ENCODE measurements around the gene SNUPN. TPM values are rescaled to one million over a fixed set of nuclear protein-coding genes. Genes with fewer than 3 reads are reported as not detected.
"Not testable (repeated sequence)": the region's sequence is repeated elsewhere in the genome, so short reads cannot be mapped to it uniquely, and the experiment has no call there.

The SNUPN gene
- total RNA-seq, 2 experiments from 2014 or later = 44.4 to 71.1 TPM

GRCh38 chr15:75561888-75562287, 63.6 kb downstream of the SNUPN start:
- Histone ChIP-seq H3K9me2 (ENCODE audit: insufficient read depth, low read length) (no peaks in the 10 kb centered on the region), H3K4me1 (ENCODE audit: insufficient read depth, low read length, poor library complexity, severe bottlenecking) (no peaks in the 10 kb centered on the region), H4K20me1 (ENCODE audit: insufficient read depth, low read length) (no peaks in the 10 kb centered on the region), H3K36me3 (ENCODE audit: insufficient read depth, low read length) (no peaks in the 10 kb centered on the region), H3K27ac (ENCODE audit: low read depth, low read length, poor library complexity, severe bottlenecking) (no peak overlapping the region), H3K9me3 (ENCODE audit: low read length) (no peaks in the 10 kb centered on the region), H3K4me3 (ENCODE audit: low read depth, low read length, poor library complexity, severe bottlenecking) (no peak overlapping the region), H2AFZ (ENCODE audit: low read length) (no peak overlapping the region), H3K4me2 (ENCODE audit: low read length) (no peak overlapping the region), H3K79me2 (ENCODE audit: insufficient read depth, low read depth, low read length) (peaks cover 10% of the 10 kb centered on the region; the same call in 1 of the 2 replicates)
- intact Hi-C loops (cut with micrococcal nuclease; ENCODE audit: unreplicated experiment) = no loop called here
- TF ChIP-seq CTCF (conservative IDR thresholded peaks at IDR 0.05; ENCODE audit: low read length) (no peak), EZH2phosphoT487 (IDR thresholded peaks at IDR 0.05; ENCODE audit: borderline replicate concordance, low read depth, low read length) (no peak)
- no TSS peak for BruUV-seq (replicated peaks)
- POLR2A ChIA-PET = interaction anchor here (0.7 to 1.6 kb wide), 3 partner anchors 11 to 110 kb away, joined by 3 to 6 read pairs (median 4); partner anchors contain the start of gene SIN3A
- no peak for DNase-seq (ENCODE audit: low spot score)
- CTCF ChIA-PET (ENCODE audit: unreplicated experiment) = no interaction called here

GRCh38 chr15:75559360-75559759, 66.2 kb downstream of the SNUPN start:
- H3K79me2 ChIP-seq (ENCODE audit: insufficient read depth, low read depth, low read length) = not testable (repeated sequence)

GRCh38 chr15:75558955-75559354, 66.6 kb downstream of the SNUPN start:
- BruUV-seq (replicated peaks); CTCF ChIA-PET (ENCODE audit: unreplicated experiment): not testable (repeated sequence)

More at GRCh38 chr15:75559360-75559759, 66.2 kb downstream of the SNUPN start:
- H3K27ac ChIP-seq (ENCODE audit: low read depth, low read length, poor library complexity, severe bottlenecking); H3K4me1 ChIP-seq (ENCODE audit: insufficient read depth, low read length, poor library complexity, severe bottlenecking); intact Hi-C loops (cut with micrococcal nuclease; ENCODE audit: unreplicated experiment); H4K20me1 ChIP-seq (ENCODE audit: insufficient read depth, low read length); BruUV-seq (replicated peaks); DNase-seq (ENCODE audit: low spot score); H3K9me2 ChIP-seq (ENCODE audit: insufficient read depth, low read length); H3K36me3 ChIP-seq (ENCODE audit: insufficient read depth, low read length); H3K9me3 ChIP-seq (ENCODE audit: low read length); H3K4me3 ChIP-seq (ENCODE audit: low read depth, low read length, poor library complexity, severe bottlenecking); H2AFZ ChIP-seq (ENCODE audit: low read length); CTCF ChIA-PET (ENCODE audit: unreplicated experiment); H3K4me2 ChIP-seq (ENCODE audit: low read length): not testable (repeated sequence)
- POLR2A ChIA-PET = interaction anchor here (0.7 kb wide), 1 partner anchor 10 kb away, joined by 8 read pairs; no protein-coding TSS in a partner anchor

DNA sequence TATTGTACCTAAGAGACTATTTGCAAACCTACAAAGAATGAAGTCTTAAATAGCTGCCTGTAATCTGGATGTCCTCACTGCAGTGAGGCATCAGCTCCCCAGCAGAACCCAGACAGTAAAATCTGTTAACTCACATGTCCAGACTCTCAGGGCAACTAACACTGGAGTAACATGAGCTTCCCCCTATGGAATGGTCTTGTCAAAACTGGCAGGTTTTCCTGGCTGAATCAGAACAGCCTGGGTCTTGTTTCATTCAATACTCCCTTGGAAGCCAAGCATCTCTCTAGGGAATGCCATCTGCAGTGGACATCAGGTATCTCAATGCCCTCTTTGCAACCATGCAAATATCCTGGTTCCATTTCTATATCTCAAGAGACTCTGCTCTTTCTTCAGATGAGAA, 70.8 kb downstream of the SNUPN start:
- intact Hi-C loops (cut with micrococcal nuclease; ENCODE audit: unreplicated experiment) = no loop called here
- DNase-seq (ENCODE audit: low spot score) = no peak
- H2AFZ ChIP-seq (ENCODE audit: low read length) = no peak overlapping the region
- no peaks in the 10 kb centered on the region for H3K9me3 ChIP-seq (ENCODE audit: low read length)
- H3K9me2 ChIP-seq (ENCODE audit: insufficient read depth, low read length) = no peaks in the 10 kb centered on the region
- no peak overlapping the region for H3K4me3 ChIP-seq (ENCODE audit: low read depth, low read length, poor library complexity, severe bottlenecking)
- no peak overlapping the region for H3K27ac ChIP-seq (ENCODE audit: low read depth, low read length, poor library complexity, severe bottlenecking)
- H4K20me1 ChIP-seq (ENCODE audit: insufficient read depth, low read length) = no peaks in the 10 kb centered on the region
- H3K36me3 ChIP-seq (ENCODE audit: insufficient read depth, low read length) = no peaks in the 10 kb centered on the region
- peaks cover 19% of the 10 kb centered on the region; the same call in 1 of the 2 replicates for H3K79me2 ChIP-seq (ENCODE audit: insufficient read depth, low read depth, low read length)
- no peak for TF ChIP-seq EZH2phosphoT487 (IDR thresholded peaks at IDR 0.05; ENCODE audit: borderline replicate concordance, low read depth, low read length)
- no peaks in the 10 kb centered on the region for H3K4me1 ChIP-seq (ENCODE audit: insufficient read depth, low read length, poor library complexity, severe bottlenecking)
- CTCF ChIA-PET (ENCODE audit: unreplicated experiment) = no interaction called here
- POLR2A ChIA-PET = interaction anchor here (0.6 kb wide), 1 partner anchor 13 kb away, joined by 5 read pairs; no protein-coding TSS in a partner anchor
- no TSS peak for BruUV-seq (replicated peaks)
- H3K4me2 ChIP-seq (ENCODE audit: low read length) = no peak overlapping the region

More at GRCh38 chr15:75558955-75559354, 66.6 kb downstream of the SNUPN start:
- H3K9me2 ChIP-seq (ENCODE audit: insufficient read depth, low read length); H3K79me2 ChIP-seq (ENCODE audit: insufficient read depth, low read depth, low read length); DNase-seq (ENCODE audit: low spot score); H3K4me2 ChIP-seq (ENCODE audit: low read length); intact Hi-C loops (cut with micrococcal nuclease; ENCODE audit: unreplicated experiment); H3K9me3 ChIP-seq (ENCODE audit: low read length); H3K36me3 ChIP-seq (ENCODE audit: insufficient read depth, low read length); H2AFZ ChIP-seq (ENCODE audit: low read length); H3K4me1 ChIP-seq (ENCODE audit: insufficient read depth, low read length, poor library complexity, severe bottlenecking); H4K20me1 ChIP-seq (ENCODE audit: insufficient read depth, low read length); H3K27ac ChIP-seq (ENCODE audit: low read depth, low read length, poor library complexity, severe bottlenecking); POLR2A ChIA-PET; H3K4me3 ChIP-seq (ENCODE audit: low read depth, low read length, poor library complexity, severe bottlenecking): not testable (repeated sequence)
